K562 (cell line): ENCODE measurements around the gene IFNGR2. TPM values are rescaled to one million over a fixed set of nuclear protein-coding genes. Genes with fewer than 3 reads are reported as not detected.
A peak's percentile ranks its signal among the peaks of the same experiment; 100 is the strongest.

Source experiments
- CREB1 ChIP-seq, 2 experiments: sonication (generic) in 1 of 2; formaldehyde crosslinking in 1 of 2; IDR thresholded peaks; 2 replicates each; pipeline versions ENCODE4 v1.6.1 to v1.8.0; 2012 to 2022; ENCODE audit warnings: inconsistent platforms in 1 of 2, mild to moderate bottlenecking in 1 of 2, missing genetic modification reagents in 1 of 2, moderate library complexity in 1 of 2
- HIVEP1 ChIP-seq: fragments of 250-450 bp; sonication (Bioruptor Pico); IDR thresholded peaks from 2 replicates; pipeline ENCODE4 v1.4.0; 2020; ENCODE audit warnings: mild to moderate bottlenecking
- HMG20B ChIP-seq: fragments of 250-450 bp; sonication (Bioruptor Pico); IDR thresholded peaks from 2 replicates; pipeline ENCODE4 v1.5.0; 2021; ENCODE audit warnings: mild to moderate bottlenecking
- MAZ ChIP-seq, 2 experiments: fragments of 450-650 bp in 1 of 2; sonication (generic) in 1 of 2; formaldehyde crosslinking; IDR thresholded peaks in 1 of 2; conservative IDR thresholded peaks in 1 of 2; 2 replicates each; pipeline versions ENCODE4 v1.4.0 to v1.5.0; 2020; ENCODE audit warnings: mild to moderate bottlenecking in 1 of 2, missing genetic modification reagents in 1 of 2
- MEF2A ChIP-seq: IDR thresholded peaks from 2 replicates; pipeline ENCODE4 v1.6.1; 2011; ENCODE audit warnings: low read depth, mild to moderate bottlenecking, low read length, moderate library complexity; ENCODE audit not compliant: control insufficient read depth
- MEF2D ChIP-seq: conservative IDR thresholded peaks from 2 replicates; pipeline ENCODE4 v1.6.1; 2016; ENCODE audit warnings: low read depth, missing genetic modification characterization, missing compliant biosample characterization
- NR3C1 ChIP-seq: sonication (generic); formaldehyde crosslinking; IDR thresholded peaks from 2 replicates; pipeline ENCODE4 v1.8.1; 2022; ENCODE audit warnings: missing genetic modification reagents
- PTBP1 ChIP-seq: fragments of 200-400 bp; formaldehyde crosslinking; IDR thresholded peaks from 2 replicates; pipeline ENCODE4 v1.6.1; 2017; ENCODE audit warnings: low read depth, low read length
- RCOR1 ChIP-seq, 2 experiments: IDR thresholded peaks; 2 replicates each; pipeline ENCODE4 v1.6.1; 2012; ENCODE audit warnings: low read depth in 2 of 2, low read length in 2 of 2, borderline replicate concordance in 1 of 2, improper control_type of control experiment in 1 of 2
- TARDBP ChIP-seq: fragments of 450-650 bp; IDR thresholded peaks from 2 replicates; pipeline ENCODE4 v1.6.1; 2016
- ZBTB5 ChIP-seq: fragments of 450-650 bp; IDR thresholded peaks from 2 replicates; pipeline ENCODE4 v1.6.1; 2017; ENCODE audit warnings: antibody characterized with exemption
- ZNF79 ChIP-seq: fragments of 250-450 bp; sonication (Bioruptor Pico); IDR thresholded peaks from 2 replicates; pipeline ENCODE4 v1.4.0; 2020; ENCODE audit warnings: low read depth, mild to moderate bottlenecking, moderate library complexity
- polyA plus RNA-seq, 8 experiments: library from polyadenylated mRNA; depleted of rRNA in 4 of 8; stranded (reverse) in 5 of 8; unstranded in 3 of 8; fragments of >200 nt; fragmentation: Nextera tagmentation in 2 of 8; fragmentation: Illumina TruSeq in 1 of 8; extraction: Ambion mirVana in 2 of 8; extraction: Trizol in 1 of 8; gene quantifications; 2 replicates each; pipeline versions ENCODE4 v1.2.1 to v1.2.3, GENCODE V29; 2011 to 2014; ENCODE audit warnings: inconsistent platforms in 1 of 8, missing spikeins in 1 of 8
- total RNA-seq, 7 experiments: library from RNA; depleted of rRNA in 6 of 7; stranded (reverse); fragments of >200 nt in 6 of 7; fragmentation: Illumina TruSeq in 2 of 7; extraction: Trizol in 2 of 7; gene quantifications; 2 replicates each; pipeline versions ENCODE4 v1.2.1 to v1.2.3, GENCODE V29; 2011 to 2021; ENCODE audit warnings: low replicate concordance in 1 of 7
- TF ChIP-seq, protein P1 (sequence below): sonication (generic); formaldehyde crosslinking; IDR thresholded peaks from 2 replicates; pipeline ENCODE4 v1.8.0; 2023; ENCODE audit warnings: missing genetic modification reagents, mild to moderate bottlenecking, borderline replicate concordance
- TF ChIP-seq, protein P2 (sequence below): fragments of 450-650 bp; IDR thresholded peaks from 2 replicates; pipeline ENCODE4 v1.7.0; 2016; ENCODE audit warnings: borderline replicate concordance

The IFNGR2 gene
- total and polyA plus RNA-seq, 9 of the 15 experiments (the other 6 are each of a cell fraction or from before 2014, with no cell fraction given): 6.7 to 58.0 (median 28.5) TPM

- TF ChIP-seq, protein P1, sequence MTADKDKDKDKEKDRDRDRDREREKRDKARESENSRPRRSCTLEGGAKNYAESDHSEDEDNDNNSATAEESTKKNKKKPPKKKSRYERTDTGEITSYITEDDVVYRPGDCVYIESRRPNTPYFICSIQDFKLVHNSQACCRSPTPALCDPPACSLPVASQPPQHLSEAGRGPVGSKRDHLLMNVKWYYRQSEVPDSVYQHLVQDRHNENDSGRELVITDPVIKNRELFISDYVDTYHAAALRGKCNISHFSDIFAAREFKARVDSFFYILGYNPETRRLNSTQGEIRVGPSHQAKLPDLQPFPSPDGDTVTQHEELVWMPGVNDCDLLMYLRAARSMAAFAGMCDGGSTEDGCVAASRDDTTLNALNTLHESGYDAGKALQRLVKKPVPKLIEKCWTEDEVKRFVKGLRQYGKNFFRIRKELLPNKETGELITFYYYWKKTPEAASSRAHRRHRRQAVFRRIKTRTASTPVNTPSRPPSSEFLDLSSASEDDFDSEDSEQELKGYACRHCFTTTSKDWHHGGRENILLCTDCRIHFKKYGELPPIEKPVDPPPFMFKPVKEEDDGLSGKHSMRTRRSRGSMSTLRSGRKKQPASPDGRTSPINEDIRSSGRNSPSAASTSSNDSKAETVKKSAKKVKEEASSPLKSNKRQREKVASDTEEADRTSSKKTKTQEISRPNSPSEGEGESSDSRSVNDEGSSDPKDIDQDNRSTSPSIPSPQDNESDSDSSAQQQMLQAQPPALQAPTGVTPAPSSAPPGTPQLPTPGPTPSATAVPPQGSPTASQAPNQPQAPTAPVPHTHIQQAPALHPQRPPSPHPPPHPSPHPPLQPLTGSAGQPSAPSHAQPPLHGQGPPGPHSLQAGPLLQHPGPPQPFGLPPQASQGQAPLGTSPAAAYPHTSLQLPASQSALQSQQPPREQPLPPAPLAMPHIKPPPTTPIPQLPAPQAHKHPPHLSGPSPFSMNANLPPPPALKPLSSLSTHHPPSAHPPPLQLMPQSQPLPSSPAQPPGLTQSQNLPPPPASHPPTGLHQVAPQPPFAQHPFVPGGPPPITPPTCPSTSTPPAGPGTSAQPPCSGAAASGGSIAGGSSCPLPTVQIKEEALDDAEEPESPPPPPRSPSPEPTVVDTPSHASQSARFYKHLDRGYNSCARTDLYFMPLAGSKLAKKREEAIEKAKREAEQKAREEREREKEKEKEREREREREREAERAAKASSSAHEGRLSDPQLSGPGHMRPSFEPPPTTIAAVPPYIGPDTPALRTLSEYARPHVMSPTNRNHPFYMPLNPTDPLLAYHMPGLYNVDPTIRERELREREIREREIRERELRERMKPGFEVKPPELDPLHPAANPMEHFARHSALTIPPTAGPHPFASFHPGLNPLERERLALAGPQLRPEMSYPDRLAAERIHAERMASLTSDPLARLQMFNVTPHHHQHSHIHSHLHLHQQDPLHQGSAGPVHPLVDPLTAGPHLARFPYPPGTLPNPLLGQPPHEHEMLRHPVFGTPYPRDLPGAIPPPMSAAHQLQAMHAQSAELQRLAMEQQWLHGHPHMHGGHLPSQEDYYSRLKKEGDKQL (CRISPR knock-in tag): no peak
- TF ChIP-seq ZBTB5 (no peak), HIVEP1 (CRISPR knock-in tag) (no peak), PTBP1 (no peak), TARDBP (peak; percentile 81; the same call in 1 of the 2 replicates), MEF2A (no peak), RCOR1 (IDR thresholded peaks at IDR 0.05; ENCODE audit: borderline replicate concordance in 1 of 2, low read depth in 2 of 2, low read length in 2 of 2) (peak in 1 of 2 experiments; percentile 56; a peak in 1 of 4 replicates), NR3C1 (CRISPR knock-in tag) (no peak), ZNF79 (no peak), HMG20B (CRISPR knock-in tag) (no peak), MEF2D (tag) (no peak), CREB1 (IDR thresholded peaks at IDR 0.05) (peak; percentile 83), CREB1 (CRISPR knock-in tag; IDR thresholded peaks at IDR 0.05) (peak; percentile 82), MAZ (CRISPR knock-in tag; conservative IDR thresholded peaks at IDR 0.05 in 1 of 2, IDR thresholded peaks at IDR 0.05 in 1 of 2) (peak; percentile 88)
- TF ChIP-seq, protein P2, sequence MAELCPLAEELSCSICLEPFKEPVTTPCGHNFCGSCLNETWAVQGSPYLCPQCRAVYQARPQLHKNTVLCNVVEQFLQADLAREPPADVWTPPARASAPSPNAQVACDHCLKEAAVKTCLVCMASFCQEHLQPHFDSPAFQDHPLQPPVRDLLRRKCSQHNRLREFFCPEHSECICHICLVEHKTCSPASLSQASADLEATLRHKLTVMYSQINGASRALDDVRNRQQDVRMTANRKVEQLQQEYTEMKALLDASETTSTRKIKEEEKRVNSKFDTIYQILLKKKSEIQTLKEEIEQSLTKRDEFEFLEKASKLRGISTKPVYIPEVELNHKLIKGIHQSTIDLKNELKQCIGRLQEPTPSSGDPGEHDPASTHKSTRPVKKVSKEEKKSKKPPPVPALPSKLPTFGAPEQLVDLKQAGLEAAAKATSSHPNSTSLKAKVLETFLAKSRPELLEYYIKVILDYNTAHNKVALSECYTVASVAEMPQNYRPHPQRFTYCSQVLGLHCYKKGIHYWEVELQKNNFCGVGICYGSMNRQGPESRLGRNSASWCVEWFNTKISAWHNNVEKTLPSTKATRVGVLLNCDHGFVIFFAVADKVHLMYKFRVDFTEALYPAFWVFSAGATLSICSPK: no peak
These were observed 76.7 kb downstream of the IFNGR2 start, which contains the start of gene TMEM50B (continued) for GRCh38 chr21:33479679-33480480.
